Forelimb muscle (tissue), 1 donor: ENCODE data around the gene AKT1. TPM values are rescaled to one million over a fixed set of nuclear protein-coding genes. Genes with fewer than 3 reads are reported as not detected.

Source experiments
- DNase-seq: peaks from one replicate; pipeline ENCODE4 v3.0.0-alpha.2; 2013; ENCODE audit warnings: low read depth
- polyA plus RNA-seq: library from polyadenylated mRNA; unstranded; fragments of 120-200 nt; gene quantifications from one replicate; pipeline ENCODE4 v1.2.1, GENCODE V29; 2013; ENCODE audit not compliant: insufficient read length

Gene AKT1
- polyA plus RNA-seq, 1 donor = 207 TPM

- no peak for DNase-seq
These were observed 9.4 kb downstream of the AKT1 start for GRCh38 chr14:104786091-104786586.

GRCh38 chr14:104785708-104786080 is 9.9 kb downstream of the AKT1 start:
- no peak for DNase-seq

GRCh38 chr14:104784846-104785707 is 10.5 kb downstream of the AKT1 start:
- DNase-seq = no peak

- DNase-seq = no peak
These were observed 11.4 kb downstream of the AKT1 start for GRCh38 chr14:104784218-104784568.

GRCh38 chr14:104783484-104784217 is 11.9 kb downstream of the AKT1 start:
- no peak for DNase-seq

- no peak for DNase-seq
These were observed 12.8 kb downstream of the AKT1 start for GRCh38 chr14:104782808-104783139.

- DNase-seq = no peak
These were observed 13.3 kb downstream of the AKT1 start for GRCh38 chr14:104782086-104782807.

- DNase-seq = no peak
These were observed 14.1 kb downstream of the AKT1 start for GRCh38 chr14:104781271-104782077.

- no peak for DNase-seq
These were observed 15.0 kb downstream of the AKT1 start for GRCh38 chr14:104780513-104781030.

- no peak for DNase-seq
These were observed 15.6 kb downstream of the AKT1 start for GRCh38 chr14:104779776-104780512.

GRCh38 chr14:104778694-104779331 is 16.7 kb downstream of the AKT1 start:
- DNase-seq = no peak

GRCh38 chr14:104777808-104778249 is 17.7 kb downstream of the AKT1 start:
- no peak for DNase-seq

GRCh38 chr14:104776961-104777807 is 18.4 kb downstream of the AKT1 start:
- DNase-seq = no peak

GRCh38 chr14:104776481-104776880 is 19.1 kb downstream of the AKT1 start:
- no peak for DNase-seq

- no peak for DNase-seq
These were observed 20.5 kb downstream of the AKT1 start for GRCh38 chr14:104775073-104775489.

- no peak for DNase-seq
These were observed 21.0 kb downstream of the AKT1 start for GRCh38 chr14:104774453-104775072.

- DNase-seq = no peak
These were observed 21.8 kb downstream of the AKT1 start for GRCh38 chr14:104773505-104774452.
